Central memory CD4-positive, alpha-beta T cell (primary cell): Measurements from ENCODE around the gene FBXL4.
A peak's percentile ranks its signal among the peaks of the same experiment; 100 is the strongest.

Experiments
- DNase-seq: peaks from one replicate; pipeline ENCODE4 v3.0.0; 2022

FBXL4 gene

DNA sequence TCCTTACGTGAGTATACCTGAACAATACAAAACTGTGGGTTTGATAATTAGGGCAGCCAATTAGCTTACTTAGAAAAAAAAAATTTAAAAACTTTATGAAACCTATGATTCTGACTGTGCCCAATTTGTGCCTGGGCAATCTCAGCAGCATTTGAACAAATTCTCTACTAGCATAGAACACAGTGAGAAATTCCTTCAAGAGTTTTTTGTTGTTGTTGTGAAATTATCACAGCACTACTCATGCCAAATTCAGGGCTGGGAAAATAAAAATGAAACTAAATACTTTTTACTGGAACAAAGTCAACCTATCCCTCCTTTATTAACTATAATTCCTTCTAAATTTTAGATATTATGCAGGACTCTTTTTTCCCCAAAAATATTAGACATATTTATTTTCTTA, 70.5 kb downstream of the FBXL4 start:
- DNase-seq = no peak

DNA sequence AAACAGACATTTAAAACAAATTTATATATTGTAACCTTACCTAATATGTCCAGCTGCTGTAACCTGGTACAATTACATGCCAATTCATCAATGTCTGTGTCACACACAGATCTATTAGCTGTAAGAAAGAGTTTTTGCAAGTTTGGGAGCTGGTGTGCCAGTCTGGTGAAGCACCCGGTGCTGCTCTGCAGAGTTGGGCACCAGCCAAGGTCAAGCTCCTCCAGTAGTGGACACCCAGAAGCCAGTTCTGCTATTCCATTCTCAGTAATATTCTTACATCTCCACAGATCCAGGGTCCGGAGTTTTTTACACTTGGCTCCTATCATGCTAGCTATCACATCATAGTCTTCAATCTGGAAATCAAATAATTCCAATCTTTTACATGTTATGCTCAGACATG, 72.4 kb downstream of the FBXL4 start:
- no peak for DNase-seq

GRCh38 chr6:98871821-98872220, 75.9 kb downstream of the FBXL4 start:
- DNase-seq = no peak

DNA sequence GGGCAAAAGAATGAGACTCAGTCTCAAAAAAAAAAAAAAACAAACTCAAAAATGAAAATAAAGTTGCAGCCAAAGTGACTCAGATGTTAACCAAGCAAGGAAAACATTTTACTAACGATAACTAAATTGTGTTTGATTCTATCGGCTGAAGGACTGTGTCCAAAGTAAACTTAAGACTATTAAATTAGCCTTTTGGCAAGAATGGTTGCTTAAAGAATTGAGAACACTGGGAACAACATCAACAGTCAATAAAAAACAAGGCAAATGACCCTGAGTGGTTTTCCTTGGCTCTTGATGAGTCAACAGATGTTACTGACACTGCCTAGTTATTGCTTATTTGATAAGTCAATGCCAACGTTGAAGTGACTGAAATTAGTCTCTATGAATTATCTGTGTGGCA, 76.7 kb downstream of the FBXL4 start:
- no peak for DNase-seq

- DNase-seq = no peak
Observed at GRCh38 chr6:98864497-98864896, 83.2 kb downstream of the FBXL4 start.

- DNase-seq = no peak
Observed at GRCh38 chr6:98848539-98849242, 99.1 kb downstream of the FBXL4 start.

DNA sequence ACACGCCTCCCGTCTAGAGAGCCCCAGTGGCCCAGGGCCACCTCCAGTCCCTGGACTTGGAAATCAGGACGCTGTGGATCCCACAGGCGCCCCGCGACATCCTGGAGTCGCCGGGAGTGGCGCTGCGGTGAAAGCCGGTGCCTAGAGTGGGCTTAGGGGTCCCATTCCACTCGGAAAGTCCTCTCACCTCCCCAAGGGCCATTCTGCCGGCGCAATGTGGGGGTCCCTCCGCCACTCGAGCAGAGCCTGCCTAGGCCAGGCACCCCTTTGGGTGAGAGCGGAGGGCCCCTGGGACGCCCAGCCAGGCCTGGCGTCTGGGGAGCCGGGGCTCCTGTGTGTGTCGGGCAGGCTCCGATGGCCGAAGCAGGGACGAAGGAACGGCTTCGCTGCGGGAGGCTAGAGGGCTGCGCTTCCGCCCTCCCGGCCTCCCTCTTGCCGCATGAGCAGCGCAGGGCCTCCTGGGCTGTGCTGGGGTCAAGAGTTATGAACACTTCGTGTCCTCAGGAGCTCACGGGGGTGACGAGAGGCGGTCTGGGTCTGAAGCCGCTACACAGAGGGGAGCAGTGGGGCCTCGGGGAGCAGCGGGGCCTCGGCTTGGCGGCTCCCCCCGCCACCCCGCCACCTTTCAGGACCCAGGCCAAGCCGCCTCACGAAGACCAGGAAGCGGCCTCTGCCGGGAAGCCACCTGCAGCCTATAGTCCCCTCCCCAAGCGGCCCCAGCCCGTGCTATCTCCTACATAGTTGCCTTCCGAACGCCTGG, 99.8 kb downstream of the FBXL4 start:
- DNase-seq = no peak

- no peak for DNase-seq
Observed at GRCh38 chr6:98847416-98847778, 100.3 kb downstream of the FBXL4 start.

- no peak for DNase-seq
Observed at GRCh38 chr6:98846021-98846380, 101.7 kb downstream of the FBXL4 start.

- DNase-seq = peak; percentile 50
Observed at GRCh38 chr6:98845211-98846020, 102.3 kb downstream of the FBXL4 start.

- DNase-seq = no peak
Observed at GRCh38 chr6:98844244-98845210, 103.2 kb downstream of the FBXL4 start.

DNA sequence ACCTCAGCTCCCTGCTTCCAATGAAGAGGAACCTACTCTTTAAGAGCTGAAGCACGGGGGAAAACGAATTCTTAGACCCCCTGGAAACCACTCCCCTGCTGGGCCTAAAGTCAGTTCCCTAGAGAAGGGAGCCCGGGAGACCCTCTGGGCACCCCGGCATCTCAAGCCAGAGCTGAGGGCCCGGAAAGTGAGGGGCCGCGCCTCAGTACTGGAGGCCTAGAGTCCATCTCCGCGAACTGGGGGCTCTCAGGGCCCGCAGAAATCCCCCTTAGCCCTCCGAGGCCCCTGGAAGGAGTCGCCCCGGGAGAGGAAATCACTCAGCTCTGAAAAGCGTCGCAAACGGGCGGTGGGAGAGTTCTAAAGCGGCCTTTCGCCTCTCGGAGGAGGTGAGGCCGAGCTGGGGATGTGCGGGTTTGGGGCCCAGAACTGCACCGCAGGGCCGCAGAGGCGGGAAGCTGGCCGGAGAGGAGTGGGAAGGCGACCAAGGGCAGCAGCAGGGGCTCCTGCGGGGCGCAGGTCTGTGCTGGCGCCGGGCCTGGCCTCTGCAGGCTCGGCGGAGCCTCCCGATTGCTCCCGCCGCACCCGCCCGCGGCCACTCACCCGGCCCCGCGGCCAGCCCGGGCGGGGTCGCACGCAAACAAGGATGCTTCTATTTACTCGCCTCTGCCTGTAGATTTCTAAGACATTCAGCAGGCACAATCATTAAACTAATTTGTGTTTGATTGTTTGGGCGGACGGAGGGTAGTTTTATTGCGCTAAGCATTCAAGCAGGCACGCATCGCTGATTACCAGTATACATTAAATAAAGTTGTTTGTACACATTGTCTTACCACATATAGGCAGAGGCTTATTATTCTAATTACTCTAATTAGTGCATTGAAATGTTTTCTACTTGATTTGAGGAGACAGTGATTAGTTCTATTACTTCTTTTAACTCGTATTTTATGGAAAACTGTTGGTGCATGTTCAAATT, 104.2 kb downstream of the FBXL4 start:
- no peak for DNase-seq

- DNase-seq = no peak
Observed at GRCh38 chr6:98842342-98843180, 105.2 kb downstream of the FBXL4 start.

- DNase-seq = no peak
Observed at GRCh38 chr6:98841621-98842341, 106.0 kb downstream of the FBXL4 start.

- DNase-seq = no peak
Observed at GRCh38 chr6:98840996-98841513, 106.7 kb downstream of the FBXL4 start.

GRCh38 chr6:98840385-98840784, 107.4 kb downstream of the FBXL4 start:
- DNase-seq = no peak

- no peak for DNase-seq
Observed at GRCh38 chr6:98839781-98840361, 107.9 kb downstream of the FBXL4 start.

GRCh38 chr6:98838975-98839374, 108.8 kb downstream of the FBXL4 start:
- DNase-seq = no peak

GRCh38 chr6:98838032-98838431, 109.7 kb downstream of the FBXL4 start:
- no peak for DNase-seq
